Heart right ventricle (tissue), 16 donors: ENCODE measurements around the gene TMEM123. TPM values are rescaled to one million over a fixed set of nuclear protein-coding genes. Genes with fewer than 3 reads are reported as not detected.

ENCODE experiments used
- ATAC-seq, 8 donors: fragments of 200-7000 bp; cut with Tn5 transposase; one replicate each; pipeline ENCODE4 v1.9.1; 2020; ENCODE audit warnings: mild to moderate bottlenecking in 8 of 8, moderate library complexity in 8 of 8, moderate number of reproducible peaks in 1 of 8
- DNase-seq, 2 donors: peaks; one replicate each; pipeline ENCODE4 v3.0.0-alpha.2; 2020
- H3K27ac ChIP-seq, 10 donors: fragments of 200-600 bp; sonication (generic) in 2 of 10; one replicate each; pipeline versions ENCODE4 v1.5.0 to v1.8.0; 2020 to 2022; ENCODE audit warnings: mild to moderate bottlenecking in 3 of 10
- H3K27me3 ChIP-seq, 7 donors: fragments of 200-600 bp; one replicate each; pipeline ENCODE4 v1.8.0; 2021 to 2022; ENCODE audit warnings: mild to moderate bottlenecking in 2 of 7
- H3K36me3 ChIP-seq, 9 donors: fragments of 200-600 bp; sonication (generic) in 1 of 9; one replicate each; pipeline versions ENCODE4 v1.5.0 to v1.8.0; 2020 to 2022; ENCODE audit warnings: mild to moderate bottlenecking in 2 of 9
- H3K4me1 ChIP-seq, 9 donors: fragments of 200-600 bp; sonication (generic) in 1 of 9; one replicate each; pipeline versions ENCODE4 v1.5.0 to v1.8.0; 2020 to 2022; ENCODE audit warnings: mild to moderate bottlenecking in 4 of 9
- H3K4me3 ChIP-seq, 10 donors: fragments of 200-600 bp; sonication (generic) in 2 of 10; one replicate each; pipeline versions ENCODE4 v1.5.0 to v1.8.0; 2020 to 2022; ENCODE audit warnings: mild to moderate bottlenecking in 7 of 10, moderate library complexity in 2 of 10
- H3K9me3 ChIP-seq, 11 donors: fragments of 200-600 bp in 10 of 11; sonication (generic) in 2 of 11; one replicate each; pipeline versions ENCODE4 v1.5.0 to v1.8.0; 2013 to 2022; ENCODE audit warnings: mild to moderate bottlenecking in 2 of 11, control low read depth in 1 of 11, moderate library complexity in 1 of 11
- WGBS, 2 donors: extraction: QIAGEN DNeasy Blood & Tissue Kit; methylation state at CpG; one replicate each; pipeline ENCODE4 v1.1.7; 2013; ENCODE audit warnings: inconsistent platforms in 1 of 2; 5-methylcytosine and 5-hydroxymethylcytosine counted together
- intact Hi-C, 10 donors: fragments of 100-400 bp; cut with DNase I; formaldehyde crosslinking; loops; one replicate each; pipeline versions ENCODE4 v1.11.1 to v1.14.2; 2022
- polyA plus RNA-seq, 2 donors: library from polyadenylated mRNA; stranded (reverse); fragments of 200-250 nt; gene quantifications; one replicate each; pipeline ENCODE4 v1.2.3, GENCODE V29; 2013
- total RNA-seq, 10 donors: library from RNA; stranded (reverse); fragmentation: NEBNext Ultra II Directional in 3 of 10; extraction: Animal tissue kit (Norgen Biotek cat#: 25700) in 3 of 10; gene quantifications; one replicate each; pipeline versions ENCODE4 v1.2.1 to v1.2.4, GENCODE V29; 2021 to 2023
- TF ChIP-seq, protein P1 (sequence below), 9 donors: fragments of 200-600 bp; sonication (generic) in 2 of 9; IDR thresholded peaks; one replicate each; pipeline versions ENCODE4 v1.5.0 to v1.8.0; 2021 to 2022; ENCODE audit warnings: antibody characterized with exemption in 9 of 9, mild to moderate bottlenecking in 5 of 9, moderate library complexity in 1 of 9
- donor health status: Arrhythmogenic right ventricular cardiomyopathy.
- donor health status: ischemic (EF 13 %, LVEDD 7.1; RV severe dilation, severe dysfunction).
- donor health status: healthy with polysubstance abuse.
- donor health status: DM: no; HTN: yes; CAD: no.
- donor health status: DM: no; HTN: no; CAD: no.
- donor health status: ischemic (EF 25% LVEDD 6.9; RV normal size, moderate dysfunction).
- donor health status: ischemic (EF 25% LVEDD 5.7; RV mildly dilated, moderate dysfunction).
- donor health status: healthy.
- donor health status: DM: yes; HTN: yes; CAD: no.
- donor health status: Ischemic cardiomyopathy.
- donor health status: ischemic (EF 35%, LVEDD 5.7; RV mildly dilated, moderate dysfunction).
- donor health status: nonischemic (EF 11% LVEDD 7.7; RV severe dilation, severe dysfunction).
- donor health status: DM: yes; HTN: yes; CAD: no.
- donor health status: PGD.
- donor health status: ischemic (EF 29% LVEDD 5.4; RV normal size, mild dysfunction).
- donor health status: nonischemic (EF 23%, LVEDD 6.1; RV moderate dilation, normal function).

TMEM123 gene
- total and polyA plus RNA-seq, 12 donors = 18.7 to 98.7 (median 77.4) TPM

DNA sequence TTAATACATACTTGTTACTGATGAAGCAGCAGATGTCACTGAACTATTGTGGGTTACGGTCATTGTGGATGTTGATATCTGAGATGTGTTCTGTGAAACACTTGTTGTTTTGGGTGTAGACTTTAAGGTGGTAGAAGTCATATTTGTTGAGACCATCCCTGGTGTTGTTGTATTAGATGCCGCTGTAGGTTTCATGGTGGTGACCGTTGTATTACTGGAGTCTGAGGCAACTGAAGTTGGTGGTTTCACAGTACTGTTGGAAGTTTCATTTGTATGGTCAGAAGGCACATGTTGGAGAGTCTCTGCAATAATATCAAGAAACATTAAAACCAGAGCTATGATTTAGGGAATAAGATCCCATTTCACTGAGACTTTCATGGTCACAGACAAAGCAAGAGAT is 50.7 kb downstream of the TMEM123 start:
- H3K9me3 ChIP-seq = no peaks in the 10 kb centered on the region
- TF ChIP-seq, protein P1, sequence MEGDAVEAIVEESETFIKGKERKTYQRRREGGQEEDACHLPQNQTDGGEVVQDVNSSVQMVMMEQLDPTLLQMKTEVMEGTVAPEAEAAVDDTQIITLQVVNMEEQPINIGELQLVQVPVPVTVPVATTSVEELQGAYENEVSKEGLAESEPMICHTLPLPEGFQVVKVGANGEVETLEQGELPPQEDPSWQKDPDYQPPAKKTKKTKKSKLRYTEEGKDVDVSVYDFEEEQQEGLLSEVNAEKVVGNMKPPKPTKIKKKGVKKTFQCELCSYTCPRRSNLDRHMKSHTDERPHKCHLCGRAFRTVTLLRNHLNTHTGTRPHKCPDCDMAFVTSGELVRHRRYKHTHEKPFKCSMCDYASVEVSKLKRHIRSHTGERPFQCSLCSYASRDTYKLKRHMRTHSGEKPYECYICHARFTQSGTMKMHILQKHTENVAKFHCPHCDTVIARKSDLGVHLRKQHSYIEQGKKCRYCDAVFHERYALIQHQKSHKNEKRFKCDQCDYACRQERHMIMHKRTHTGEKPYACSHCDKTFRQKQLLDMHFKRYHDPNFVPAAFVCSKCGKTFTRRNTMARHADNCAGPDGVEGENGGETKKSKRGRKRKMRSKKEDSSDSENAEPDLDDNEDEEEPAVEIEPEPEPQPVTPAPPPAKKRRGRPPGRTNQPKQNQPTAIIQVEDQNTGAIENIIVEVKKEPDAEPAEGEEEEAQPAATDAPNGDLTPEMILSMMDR (IDR thresholded peaks at IDR 0.05) = no peak
- H3K27ac ChIP-seq = no peak overlapping the region
- DNase-seq (no peak), ATAC-seq (no peak)
- no peaks in the 10 kb centered on the region for H3K27me3 ChIP-seq
- no peak overlapping the region for H3K4me3 ChIP-seq
- H3K4me1 ChIP-seq = peaks cover 0 to 22% (median 1%) of the 10 kb centered on the region in 9 donors
- peaks cover 0 to 87% (median 19%) of the 10 kb centered on the region in 9 donors for H3K36me3 ChIP-seq
- WGBS, 2 donors = 98 to 99% methylated on average over 3 of the region's 3 CpGs
- intact Hi-C loops = loop anchor here in 1 of 10 donors (5.0 kb wide), 1 partner anchor 90 kb away; no protein-coding TSS in a partner anchor

DNA sequence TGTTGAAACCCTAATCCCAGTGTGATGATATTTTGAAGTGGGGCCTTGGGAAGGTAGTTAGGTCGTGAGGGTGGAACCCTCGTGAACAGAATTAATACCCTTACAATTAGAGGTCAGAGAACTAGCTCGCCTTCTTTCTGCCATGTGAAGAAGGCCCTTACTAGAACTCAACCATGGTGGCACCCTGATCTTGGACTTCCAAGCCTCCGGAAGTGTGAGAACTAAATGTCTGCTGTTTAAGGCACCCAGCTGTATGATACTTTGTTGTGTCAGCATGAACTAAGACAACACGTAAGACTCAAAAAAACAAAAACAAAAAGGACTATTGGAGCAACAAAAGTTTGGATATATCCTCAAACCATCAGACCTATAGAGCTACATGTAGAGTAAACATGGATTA is 52.0 kb downstream of the TMEM123 start:
- no peak for DNase-seq
- H3K9me3 ChIP-seq = no peaks in the 10 kb centered on the region
- ATAC-seq = no peak
- peaks cover 0 to 25% (median 4%) of the 10 kb centered on the region in 9 donors for H3K4me1 ChIP-seq
- TF ChIP-seq, protein P1 (IDR thresholded peaks at IDR 0.05) = no peak
- intact Hi-C loops = loop anchor here in 1 of 10 donors (5.0 kb wide), 1 partner anchor 92 kb away; no protein-coding TSS in a partner anchor
- H3K36me3 ChIP-seq = peaks cover 0 to 89% (median 19%) of the 10 kb centered on the region in 9 donors
- H3K27me3 ChIP-seq = no peaks in the 10 kb centered on the region
- 90 to 95% methylated on average over 5 of the region's 5 CpGs for WGBS, 2 donors
- H3K4me3 ChIP-seq = no peak overlapping the region
- no peak overlapping the region for H3K27ac ChIP-seq

DNA sequence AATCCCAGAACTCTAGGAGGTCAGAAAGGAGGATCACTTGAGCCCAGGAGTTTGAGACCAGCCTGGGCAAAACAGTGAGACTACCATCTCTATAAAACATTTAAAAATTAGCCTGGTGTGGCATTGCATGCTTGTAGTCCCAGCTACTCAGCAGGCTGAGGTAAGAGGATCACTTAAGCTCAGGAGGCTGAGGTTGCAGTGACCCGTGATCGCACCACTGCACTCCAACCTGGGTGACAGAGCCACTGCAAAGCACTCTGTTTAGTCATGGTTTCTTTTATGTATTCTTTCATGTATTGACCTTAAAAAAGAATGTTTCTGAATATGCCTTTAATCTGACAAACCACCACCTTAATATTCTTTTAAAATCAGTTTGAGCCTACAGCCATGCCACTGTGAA is 53.4 kb downstream of the TMEM123 start:
- no peak for ATAC-seq
- Histone ChIP-seq H3K9me3 (no peaks in the 10 kb centered on the region), H3K4me3 (no peak overlapping the region), H3K4me1 (peaks cover 0 to 25% (median 4%) of the 10 kb centered on the region in 9 donors), H3K27me3 (no peaks in the 10 kb centered on the region), H3K36me3 (peaks cover 0 to 97% (median 19%) of the 10 kb centered on the region in 9 donors), H3K27ac (no peak overlapping the region)
- TF ChIP-seq, protein P1 (IDR thresholded peaks at IDR 0.05) = no peak
- WGBS, 2 donors = 98 to 100% methylated on average over 2 of the region's 2 CpGs
- intact Hi-C loops = loop anchor here in 1 of 10 donors (5.0 kb wide), 1 partner anchor 53 kb away; the partner anchor contains the start of gene TMEM123
- DNase-seq = no peak

DNA sequence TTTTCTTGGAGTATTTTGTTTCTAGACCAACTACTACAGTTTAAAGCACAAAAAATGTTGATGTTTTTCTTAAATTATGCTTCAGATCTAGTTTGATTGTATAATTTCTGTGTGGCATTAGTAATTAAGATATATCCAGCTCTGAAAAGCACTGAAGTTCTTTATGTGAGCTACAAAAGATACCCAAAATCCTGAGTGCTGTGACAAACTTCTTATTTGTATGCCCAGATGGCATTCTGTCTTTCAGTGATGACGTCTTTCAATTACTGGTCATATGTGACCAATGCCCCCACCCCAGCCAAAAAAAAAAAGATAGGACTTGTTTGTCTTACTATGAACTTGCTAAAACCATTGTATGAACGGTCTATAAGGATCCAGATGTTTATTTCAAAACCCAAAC is 54.3 kb downstream of the TMEM123 start:
- TF ChIP-seq, protein P1 (IDR thresholded peaks at IDR 0.05) = no peak
- 94 to 97% methylated on average over 2 of the region's 2 CpGs for WGBS, 2 donors
- no peak overlapping the region for H3K27ac ChIP-seq
- H3K36me3 ChIP-seq = peaks cover 0 to 99% (median 21%) of the 10 kb centered on the region in 9 donors
- H3K4me3 ChIP-seq = no peak overlapping the region
- no peak for DNase-seq
- peaks cover 0 to 21% (median 4%) of the 10 kb centered on the region in 9 donors for H3K4me1 ChIP-seq
- H3K9me3 ChIP-seq = no peaks in the 10 kb centered on the region
- intact Hi-C loops = loop anchor here in 1 of 10 donors (5.0 kb wide), 1 partner anchor 54 kb away; the partner anchor contains the start of gene TMEM123
- no peaks in the 10 kb centered on the region for H3K27me3 ChIP-seq
- no peak for ATAC-seq
